Measurements from ENCODE around the gene DNAH2.

Gene DNAH2

DNA sequence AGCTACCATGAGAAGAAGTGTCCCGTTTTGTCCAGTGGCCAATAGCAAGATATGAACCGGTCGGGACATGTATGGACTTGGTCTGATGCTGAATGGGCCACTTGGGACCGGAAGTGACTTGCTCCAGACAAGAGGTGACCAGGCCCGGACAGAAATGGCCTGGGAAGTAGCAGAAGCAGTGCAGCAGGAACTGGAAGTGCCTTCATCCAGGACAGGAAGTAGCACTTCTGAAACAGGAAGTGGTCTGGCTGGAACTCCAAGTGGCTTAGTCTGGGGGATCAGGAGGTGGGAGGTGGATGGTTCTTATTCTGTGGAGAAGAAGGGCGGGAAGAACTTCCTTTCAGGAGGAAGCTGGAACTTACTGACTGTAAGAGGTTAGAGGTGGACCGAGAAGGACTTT lies 7.2 kb upstream of the DNAH2 start:
- Histone ChIP-seq H3K4me3 (ENCODE audit: low read depth, low read length, poor library complexity, severe bottlenecking) (no peak overlapping the region), H3K9me3 (ENCODE audit: low read length) (no peaks in the 10 kb centered on the region), H3K9me2 (ENCODE audit: low read depth, low read length) (no peaks in the 10 kb centered on the region), H2AFZ (ENCODE audit: low read length) (no peak overlapping the region), H3K4me1 (ENCODE audit: insufficient read depth, low read length, severe bottlenecking) (peaks cover 2% of the 10 kb centered on the region), H3F3A (ENCODE audit: insufficient read depth, low read length) (no peaks in the 10 kb centered on the region), H3K4me2 (ENCODE audit: low read length) (no peak overlapping the region), H3K36me3 (ENCODE audit: insufficient read depth, low read length) (no peaks in the 10 kb centered on the region), H4K20me1 (ENCODE audit: insufficient read depth, low read length) (no peaks in the 10 kb centered on the region), H3K9ac (ENCODE audit: low read length) (no peak overlapping the region), H3K79me2 (ENCODE audit: insufficient read depth, low read length) (no peaks in the 10 kb centered on the region), H3K27me3 (ENCODE audit: insufficient read depth, low read length) (peaks cover 11% of the 10 kb centered on the region; the same call in 1 of the 2 replicates), H3K27ac (ENCODE audit: low read depth, low read length, poor library complexity, severe bottlenecking) (no peak overlapping the region)
- no peak for TF ChIP-seq EZH2 (IDR thresholded peaks at IDR 0.05; ENCODE audit: borderline replicate concordance, low read length)
- TF ChIP-seq, protein P1, sequence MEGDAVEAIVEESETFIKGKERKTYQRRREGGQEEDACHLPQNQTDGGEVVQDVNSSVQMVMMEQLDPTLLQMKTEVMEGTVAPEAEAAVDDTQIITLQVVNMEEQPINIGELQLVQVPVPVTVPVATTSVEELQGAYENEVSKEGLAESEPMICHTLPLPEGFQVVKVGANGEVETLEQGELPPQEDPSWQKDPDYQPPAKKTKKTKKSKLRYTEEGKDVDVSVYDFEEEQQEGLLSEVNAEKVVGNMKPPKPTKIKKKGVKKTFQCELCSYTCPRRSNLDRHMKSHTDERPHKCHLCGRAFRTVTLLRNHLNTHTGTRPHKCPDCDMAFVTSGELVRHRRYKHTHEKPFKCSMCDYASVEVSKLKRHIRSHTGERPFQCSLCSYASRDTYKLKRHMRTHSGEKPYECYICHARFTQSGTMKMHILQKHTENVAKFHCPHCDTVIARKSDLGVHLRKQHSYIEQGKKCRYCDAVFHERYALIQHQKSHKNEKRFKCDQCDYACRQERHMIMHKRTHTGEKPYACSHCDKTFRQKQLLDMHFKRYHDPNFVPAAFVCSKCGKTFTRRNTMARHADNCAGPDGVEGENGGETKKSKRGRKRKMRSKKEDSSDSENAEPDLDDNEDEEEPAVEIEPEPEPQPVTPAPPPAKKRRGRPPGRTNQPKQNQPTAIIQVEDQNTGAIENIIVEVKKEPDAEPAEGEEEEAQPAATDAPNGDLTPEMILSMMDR (IDR thresholded peaks at IDR 0.05; ENCODE audit: low read length), result no peak

DNA sequence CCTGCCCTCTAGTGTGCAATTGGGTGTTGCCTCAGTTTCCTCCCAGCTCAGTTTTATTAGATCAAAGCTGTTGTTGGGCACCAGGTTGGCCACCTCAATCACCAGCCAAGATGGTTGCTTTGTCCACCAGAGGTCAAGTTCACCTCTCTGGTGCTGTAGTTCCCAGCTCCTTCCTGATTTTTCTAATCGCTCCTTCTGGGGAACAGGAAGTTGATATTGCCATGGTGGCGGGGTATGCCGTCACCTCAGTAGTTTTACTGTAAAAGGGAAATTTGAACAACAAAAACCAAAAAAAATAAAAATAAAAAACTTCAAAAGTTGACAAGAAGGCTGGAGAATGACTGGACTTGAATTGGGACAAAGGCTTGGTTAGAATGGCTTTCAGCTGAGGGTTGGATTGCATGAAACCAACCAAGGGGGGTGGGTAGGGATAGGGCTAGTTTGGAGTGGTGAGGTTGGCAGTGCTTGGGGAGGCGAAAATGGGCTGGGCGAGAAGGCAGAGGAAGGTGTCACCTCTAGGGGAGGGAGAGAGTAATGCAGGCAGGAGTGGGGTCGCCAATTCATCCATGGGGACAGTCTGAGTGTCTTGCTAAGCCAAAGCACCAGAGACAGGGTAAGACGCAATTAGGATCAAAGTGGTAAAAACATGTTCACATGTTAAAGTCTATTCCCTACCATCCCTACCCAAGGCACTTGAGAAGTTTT lies 6.3 kb upstream of the DNAH2 start:
- Histone ChIP-seq H3K79me2 (ENCODE audit: insufficient read depth, low read length) (no peaks in the 10 kb centered on the region), H4K20me1 (ENCODE audit: insufficient read depth, low read length) (no peaks in the 10 kb centered on the region), H3K4me2 (ENCODE audit: low read length) (no peak overlapping the region), H3K27ac (ENCODE audit: low read depth, low read length, poor library complexity, severe bottlenecking) (no peak overlapping the region), H3K9me2 (ENCODE audit: low read depth, low read length) (no peaks in the 10 kb centered on the region), H3K9ac (ENCODE audit: low read length) (no peak overlapping the region), H2AFZ (ENCODE audit: low read length) (no peak overlapping the region), H3K36me3 (ENCODE audit: insufficient read depth, low read length) (no peaks in the 10 kb centered on the region), H3K27me3 (ENCODE audit: insufficient read depth, low read length) (peaks cover 10% of the 10 kb centered on the region; the same call in 1 of the 2 replicates), H3K4me3 (ENCODE audit: low read depth, low read length, poor library complexity, severe bottlenecking) (no peak overlapping the region), H3K4me1 (ENCODE audit: insufficient read depth, low read length, severe bottlenecking) (no peaks in the 10 kb centered on the region), H3K9me3 (ENCODE audit: low read length) (no peaks in the 10 kb centered on the region), H3F3A (ENCODE audit: insufficient read depth, low read length) (no peaks in the 10 kb centered on the region)
- TF ChIP-seq EZH2 (IDR thresholded peaks at IDR 0.05; ENCODE audit: borderline replicate concordance, low read length), result no peak
- TF ChIP-seq, protein P1 (IDR thresholded peaks at IDR 0.05; ENCODE audit: low read length), result peak; percentile 18; the same call in 1 of the 2 replicates

DNA sequence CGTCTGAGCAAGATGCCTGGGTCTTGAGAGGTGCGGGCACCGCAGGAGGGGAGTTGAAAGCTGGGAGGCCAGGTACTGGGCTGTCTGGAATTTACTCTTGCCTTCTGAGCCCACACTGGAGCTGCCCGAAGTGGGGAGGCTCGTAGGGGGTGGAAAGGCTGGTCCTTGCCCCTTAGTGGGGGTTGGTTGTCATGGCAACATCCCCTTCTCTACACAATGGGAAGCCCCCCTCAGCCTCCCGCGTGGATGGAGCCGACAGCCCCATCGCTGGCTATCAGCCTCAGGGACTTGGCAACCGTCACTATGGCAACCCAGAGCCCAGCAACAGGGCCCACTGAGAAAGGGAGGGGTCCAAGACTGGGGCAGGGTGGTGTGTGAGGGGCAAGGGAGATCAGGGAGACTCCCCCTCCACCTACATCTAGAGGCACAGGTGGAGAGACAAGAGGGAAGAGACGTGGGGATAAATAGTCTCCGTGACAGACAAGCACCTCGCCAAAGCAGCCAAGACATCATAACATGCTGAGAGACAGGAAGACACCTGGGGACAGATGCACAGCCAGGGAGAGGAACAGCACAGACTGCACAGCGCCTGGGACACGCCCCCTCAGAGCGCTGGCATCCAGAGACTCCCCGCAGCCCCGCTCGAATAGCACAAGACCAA lies 5.3 kb upstream of the DNAH2 start:
- no peaks in the 10 kb centered on the region for H3K9me2 ChIP-seq (ENCODE audit: low read depth, low read length)
- no peak overlapping the region for H3K4me3 ChIP-seq (ENCODE audit: low read depth, low read length, poor library complexity, severe bottlenecking)
- no peak overlapping the region for H2AFZ ChIP-seq (ENCODE audit: low read length)
- no peaks in the 10 kb centered on the region for H3F3A ChIP-seq (ENCODE audit: insufficient read depth, low read length)
- H3K79me2 ChIP-seq (ENCODE audit: insufficient read depth, low read length), result no peaks in the 10 kb centered on the region
- H3K9me3 ChIP-seq (ENCODE audit: low read length), result no peaks in the 10 kb centered on the region
- peaks cover 4% of the 10 kb centered on the region; the same call in 1 of the 2 replicates for H3K27me3 ChIP-seq (ENCODE audit: insufficient read depth, low read length)
- H3K4me2 ChIP-seq (ENCODE audit: low read length), result no peak overlapping the region
- H4K20me1 ChIP-seq (ENCODE audit: insufficient read depth, low read length), result no peaks in the 10 kb centered on the region
- no peak overlapping the region for H3K27ac ChIP-seq (ENCODE audit: low read depth, low read length, poor library complexity, severe bottlenecking)
- TF ChIP-seq, protein P1 (IDR thresholded peaks at IDR 0.05; ENCODE audit: low read length), result no peak
- TF ChIP-seq EZH2 (IDR thresholded peaks at IDR 0.05; ENCODE audit: borderline replicate concordance, low read length), result no peak
- peaks cover 5% of the 10 kb centered on the region for H3K4me1 ChIP-seq (ENCODE audit: insufficient read depth, low read length, severe bottlenecking)
- H3K36me3 ChIP-seq (ENCODE audit: insufficient read depth, low read length), result no peaks in the 10 kb centered on the region
- no peak overlapping the region for H3K9ac ChIP-seq (ENCODE audit: low read length)
